Esophagus squamous epithelium (tissue), 5 donors: ENCODE data around the gene ZFP64. TPM values are rescaled to one million over a fixed set of nuclear protein-coding genes. Genes with fewer than 3 reads are reported as not detected.

ENCODE experiments used
- DNase-seq: peaks from one replicate; lab custom pipeline; 2025; lab: John Stamatoyannopoulos, UW
- H3K27ac ChIP-seq, 4 donors: fragments of 200-600 bp; sonication (generic); one replicate each; pipeline ENCODE4 v1.5.1; 2016 to 2019; ENCODE audit warnings: mild to moderate bottlenecking in 1 of 4
- H3K27me3 ChIP-seq, 4 donors: fragments of 200-600 bp; sonication (generic); 1 replicate in 3 of 4; 2 replicates in 1 of 4; pipeline versions ENCODE4 v1.5.1 to v1.6.0; 2017 to 2021; ENCODE audit warnings: antibody characterized with exemption in 1 of 4
- H3K36me3 ChIP-seq, 3 donors: fragments of 200-600 bp; sonication (generic); one replicate each; pipeline ENCODE4 v1.5.1; 2016 to 2019
- H3K4me1 ChIP-seq, 3 donors: fragments of 200-600 bp; sonication (generic); one replicate each; pipeline ENCODE4 v1.5.1; 2017 to 2019
- H3K4me3 ChIP-seq, 4 donors: fragments of 200-600 bp; sonication (generic); 1 replicate in 3 of 4; 2 replicates in 1 of 4; pipeline ENCODE4 v1.5.1; 2016 to 2019; ENCODE audit warnings: mild to moderate bottlenecking in 2 of 4, moderate library complexity in 1 of 4
- H3K9me3 ChIP-seq, 3 donors: fragments of 200-600 bp; sonication (generic); one replicate each; pipeline ENCODE4 v1.5.1; 2016 to 2019
- POLR2A ChIP-seq, 4 donors: fragments of 450-650 bp; IDR thresholded peaks; one replicate each; pipeline ENCODE4 v1.6.1; 2017; ENCODE audit warnings: antibody characterized with exemption in 4 of 4, mild to moderate bottlenecking in 4 of 4, moderate library complexity in 3 of 4
- WGBS, 2 donors: methylation state at CpG; one replicate each; pipeline ENCODE4 v1.1.5; 2018; 5-methylcytosine and 5-hydroxymethylcytosine counted together
- intact Hi-C: fragments of 100-400 bp; cut with DNase I; formaldehyde crosslinking; loops from one replicate; pipeline ENCODE4 v1.15.0; 2022
- total RNA-seq, 4 donors: library from RNA; depleted of rRNA; stranded (reverse); fragments of >200 nt; gene quantifications; one replicate each; pipeline ENCODE4 v1.1.0, GENCODE V29; 2016
- TF ChIP-seq, protein P1 (sequence below), 6 experiments: fragments of 450-650 bp in 4 of 6; fragments of 200-600 bp in 2 of 6; sonication (generic) in 2 of 6; IDR thresholded peaks; one replicate each; pipeline ENCODE4 v1.5.1; 2016 to 2019; ENCODE audit warnings: antibody characterized with exemption in 6 of 6, mild to moderate bottlenecking in 4 of 6, moderate library complexity in 4 of 6
- donor health status: DM: yes; HTN: yes; CAD: no.

Gene ZFP64
- total RNA-seq, 4 donors from 2014 or later = 8.9 to 16.2 (median 14.2) TPM

DNA sequence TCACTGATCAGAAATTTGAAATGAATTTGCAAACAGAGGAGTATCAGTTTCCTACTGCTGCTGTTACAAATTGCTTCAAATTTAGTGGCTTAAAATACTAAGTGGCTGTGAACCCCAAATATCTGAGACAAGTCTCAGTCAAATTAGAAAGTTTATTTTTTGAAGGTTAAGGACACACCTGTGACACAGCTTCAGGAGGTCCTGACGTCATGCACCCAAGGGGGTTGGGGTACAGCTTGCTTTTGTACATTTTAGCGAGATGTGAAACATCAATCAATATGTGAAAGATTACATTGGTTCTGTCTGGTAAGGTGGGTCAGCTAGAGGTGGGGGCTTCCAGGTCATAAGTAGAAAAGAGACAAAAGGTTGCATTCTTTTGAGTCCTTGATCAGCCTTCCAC lies 21.4 kb upstream of the ZFP64 start:
- intact Hi-C loops = no loop called here
- DNase-seq = no peak
- Histone ChIP-seq H3K27ac (no peak overlapping the region), H3K4me3 (no peak overlapping the region), H3K4me1 (no peaks in the 10 kb centered on the region), H3K27me3 (no peaks in the 10 kb centered on the region), H3K9me3 (peaks cover 0 to 7% (median 0%) of the 10 kb centered on the region in 3 donors), H3K36me3 (no peaks in the 10 kb centered on the region)
- TF ChIP-seq POLR2A (IDR thresholded peaks at IDR 0.05) = no peak
- TF ChIP-seq, protein P1, sequence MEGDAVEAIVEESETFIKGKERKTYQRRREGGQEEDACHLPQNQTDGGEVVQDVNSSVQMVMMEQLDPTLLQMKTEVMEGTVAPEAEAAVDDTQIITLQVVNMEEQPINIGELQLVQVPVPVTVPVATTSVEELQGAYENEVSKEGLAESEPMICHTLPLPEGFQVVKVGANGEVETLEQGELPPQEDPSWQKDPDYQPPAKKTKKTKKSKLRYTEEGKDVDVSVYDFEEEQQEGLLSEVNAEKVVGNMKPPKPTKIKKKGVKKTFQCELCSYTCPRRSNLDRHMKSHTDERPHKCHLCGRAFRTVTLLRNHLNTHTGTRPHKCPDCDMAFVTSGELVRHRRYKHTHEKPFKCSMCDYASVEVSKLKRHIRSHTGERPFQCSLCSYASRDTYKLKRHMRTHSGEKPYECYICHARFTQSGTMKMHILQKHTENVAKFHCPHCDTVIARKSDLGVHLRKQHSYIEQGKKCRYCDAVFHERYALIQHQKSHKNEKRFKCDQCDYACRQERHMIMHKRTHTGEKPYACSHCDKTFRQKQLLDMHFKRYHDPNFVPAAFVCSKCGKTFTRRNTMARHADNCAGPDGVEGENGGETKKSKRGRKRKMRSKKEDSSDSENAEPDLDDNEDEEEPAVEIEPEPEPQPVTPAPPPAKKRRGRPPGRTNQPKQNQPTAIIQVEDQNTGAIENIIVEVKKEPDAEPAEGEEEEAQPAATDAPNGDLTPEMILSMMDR (IDR thresholded peaks at IDR 0.05) = no peak
- 59 to 65% methylated on average over 2 of the region's 2 CpGs for WGBS, 2 donors

DNA sequence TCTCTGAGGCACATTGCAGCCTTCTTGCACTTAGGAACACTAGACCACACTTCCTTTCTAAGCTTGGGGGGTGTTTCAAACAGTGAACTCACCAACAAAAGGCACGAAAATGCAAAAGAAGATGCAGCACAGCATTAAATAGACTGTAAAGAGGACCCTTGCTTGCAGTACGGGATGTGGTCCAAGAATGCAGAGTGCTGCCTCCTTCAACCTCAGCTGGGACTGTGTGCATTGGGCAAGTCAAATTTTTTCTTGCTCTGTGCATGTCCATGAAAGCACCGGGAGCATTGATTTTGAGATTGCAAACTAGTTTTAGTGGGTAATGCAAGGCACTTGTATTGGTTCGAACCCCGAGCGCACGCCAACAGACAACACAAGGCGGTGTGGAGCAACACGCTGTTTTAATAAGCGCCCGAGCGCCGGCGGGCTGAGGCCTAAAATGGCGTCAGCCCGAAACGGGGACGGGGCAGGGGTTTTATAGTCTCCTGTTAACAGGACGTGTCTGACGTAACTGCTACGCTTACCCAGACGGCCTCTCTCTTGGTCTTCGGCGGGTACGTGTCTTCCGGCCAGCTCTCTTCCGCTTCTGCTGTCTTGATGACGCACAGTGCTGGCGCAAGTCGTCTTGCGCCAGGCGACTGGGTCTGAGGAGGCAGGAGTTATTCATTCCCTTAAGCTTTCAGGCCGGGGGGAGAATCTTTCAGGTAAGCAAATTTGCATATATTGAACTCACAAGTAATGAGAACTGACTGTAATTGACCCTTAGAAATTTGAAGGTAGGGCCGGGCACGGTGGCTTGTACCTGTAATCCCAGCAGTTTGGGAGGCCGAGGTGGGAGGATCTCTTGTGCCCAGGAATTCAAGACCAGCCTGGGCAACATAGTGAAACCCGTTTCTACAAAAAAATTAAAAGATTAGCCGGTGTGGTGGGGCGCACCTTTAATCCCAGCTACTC lies 18.7 kb upstream of the ZFP64 start:
- H3K4me3 ChIP-seq = no peak overlapping the region
- no peaks in the 10 kb centered on the region for H3K9me3 ChIP-seq
- WGBS, 2 donors = 90 to 95% methylated on average over 21 to 23 of the region's 39 CpGs
- no peak for DNase-seq
- H3K27ac ChIP-seq = no peak overlapping the region
- intact Hi-C loops = no loop called here
- TF ChIP-seq POLR2A (IDR thresholded peaks at IDR 0.05) = no peak
- TF ChIP-seq, protein P1 (IDR thresholded peaks at IDR 0.05) = no peak
- no peaks in the 10 kb centered on the region for H3K4me1 ChIP-seq
- no peaks in the 10 kb centered on the region for H3K36me3 ChIP-seq
- peaks cover 0 to 6% (median 0%) of the 10 kb centered on the region in 4 donors for H3K27me3 ChIP-seq

DNA sequence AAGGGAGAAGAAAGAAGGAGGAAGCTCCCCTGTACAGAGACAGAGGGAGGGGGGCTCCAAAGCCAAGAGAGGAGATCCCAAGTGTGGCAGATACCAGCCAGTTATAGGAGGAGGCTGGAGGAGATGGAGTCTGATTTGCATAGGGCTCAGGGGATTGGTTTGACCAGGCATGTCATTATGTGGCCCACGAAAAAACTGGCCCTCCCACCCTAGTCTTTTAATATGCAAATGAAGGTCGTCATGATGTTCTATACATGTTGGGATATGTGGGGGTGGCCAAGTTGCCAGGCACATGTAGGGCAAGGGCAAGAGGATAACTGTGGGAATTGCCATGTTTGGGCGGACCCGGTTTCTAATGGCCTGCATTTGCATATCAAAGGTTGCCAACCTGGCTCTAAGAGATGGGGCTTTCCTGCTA lies 17.6 kb upstream of the ZFP64 start:
- no peak overlapping the region for H3K4me3 ChIP-seq
- intact Hi-C loops = no loop called here
- no peaks in the 10 kb centered on the region for H3K36me3 ChIP-seq
- no peak overlapping the region for H3K27ac ChIP-seq
- DNase-seq = no peak
- WGBS, 2 donors = 21 to 31% methylated on average over 4 of the region's 4 CpGs
- H3K27me3 ChIP-seq = peaks cover 0 to 6% (median 0%) of the 10 kb centered on the region in 4 donors
- no peaks in the 10 kb centered on the region for H3K9me3 ChIP-seq
- H3K4me1 ChIP-seq = no peaks in the 10 kb centered on the region
- TF ChIP-seq, protein P1 (IDR thresholded peaks at IDR 0.05) = no peak
- no peak for TF ChIP-seq POLR2A (IDR thresholded peaks at IDR 0.05)

DNA sequence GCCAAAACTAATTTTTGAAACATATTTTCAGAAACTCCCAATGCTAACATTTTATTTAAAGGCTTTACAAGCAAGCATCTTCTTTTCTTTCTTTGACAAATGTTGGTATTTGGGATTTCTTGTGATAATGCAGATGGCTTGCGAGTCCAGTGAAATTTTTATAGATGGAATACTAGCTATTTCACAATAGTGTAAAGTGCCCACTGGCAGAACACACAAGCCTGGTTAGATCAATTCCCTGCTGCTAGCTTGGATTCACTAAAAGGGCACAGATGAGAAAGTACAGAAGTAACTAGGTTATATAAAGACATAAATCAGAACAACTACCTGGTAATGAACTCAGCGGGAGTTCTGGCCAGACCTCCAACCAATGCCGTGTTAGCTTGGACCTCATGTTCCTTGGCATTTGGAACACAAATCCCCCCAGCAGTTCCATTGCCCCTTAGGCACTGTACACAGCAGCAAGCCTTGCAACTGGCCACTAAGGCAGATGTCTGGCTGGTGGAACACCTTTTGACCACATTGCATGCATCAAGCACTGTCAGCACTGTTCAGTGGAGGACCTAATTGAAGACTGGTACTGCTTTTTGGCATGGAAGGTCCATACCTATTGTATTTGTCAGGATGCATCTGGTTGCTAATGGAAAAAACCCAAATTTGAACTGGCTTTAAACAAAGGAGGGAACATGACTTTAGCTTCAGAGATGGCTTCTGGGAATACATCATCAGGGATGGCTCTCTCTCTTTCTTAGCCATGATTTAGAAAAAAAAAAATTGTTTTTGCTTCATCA lies 15.6 kb upstream of the ZFP64 start:
- 93 to 95% methylated on average over 2 to 3 of the region's 3 CpGs for WGBS, 2 donors
- intact Hi-C loops = no loop called here
- no peak for DNase-seq
- H3K9me3 ChIP-seq = no peaks in the 10 kb centered on the region
- H3K27ac ChIP-seq = no peak overlapping the region
- H3K4me1 ChIP-seq = peaks cover 0 to under 1% (median 0%) of the 10 kb centered on the region in 3 donors
- peaks cover 0 to 6% (median 0%) of the 10 kb centered on the region in 4 donors for H3K27me3 ChIP-seq
- TF ChIP-seq, protein P1 (IDR thresholded peaks at IDR 0.05) = no peak
- no peak for TF ChIP-seq POLR2A (IDR thresholded peaks at IDR 0.05)
- H3K4me3 ChIP-seq = no peak overlapping the region
- no peaks in the 10 kb centered on the region for H3K36me3 ChIP-seq
